ENCODE results near the gene KLHL13.

GRCh38 chrX:117978402-117978801, 138.2 kb downstream of the KLHL13 start:
- TF ChIP-seq CTCF (IDR thresholded peaks at IDR 0.05; ENCODE audit: borderline replicate concordance, extremely low read depth, low read length, poor library complexity, severe bottlenecking): no peak
- TF ChIP-seq EZH2 (IDR thresholded peaks at IDR 0.05; ENCODE audit: borderline replicate concordance, low read depth, low read length, severe bottlenecking): no peak

Measured in DND-41 (cell line).